Measurements from ENCODE around the gene PRPSAP2. TPM values are rescaled to one million over a fixed set of nuclear protein-coding genes. Genes with fewer than 3 reads are reported as not detected.

PRPSAP2 gene
- total RNA-seq, 1 donor from 2014 or later: 51.4 TPM

GRCh38 chr17:18957831-18958230 lies 99.9 kb downstream of the PRPSAP2 start:
- H3K4me1 Mint-ChIP-seq: peaks cover 21% of the 10 kb centered on the region
- H3K4me3 Mint-ChIP-seq: no peak overlapping the region
- TF ChIP-seq CTCF (IDR thresholded peaks at IDR 0.05; ENCODE audit: unreplicated experiment): no peak

GRCh38 chr17:18958611-18959010 lies 100.7 kb downstream of the PRPSAP2 start:
- Mint-ChIP-seq H3K27ac (no peak overlapping the region), H3K4me1 (peaks cover 24% of the 10 kb centered on the region), H3K9me3 (no peaks in the 10 kb centered on the region), H3K36me3 (no peaks in the 10 kb centered on the region), H3K4me3 (no peak overlapping the region), H3K27me3 (ENCODE audit: low read depth) (no peaks in the 10 kb centered on the region)
- no peak for DNase-seq (ENCODE audit: low spot score in 2 of 2, unreplicated experiment in 2 of 2)
- no peak for TF ChIP-seq CTCF (IDR thresholded peaks at IDR 0.05; ENCODE audit: unreplicated experiment)

More at GRCh38 chr17:18957831-18958230, 99.9 kb downstream of the PRPSAP2 start:
- no peaks in the 10 kb centered on the region for H3K36me3 Mint-ChIP-seq
- H3K27me3 Mint-ChIP-seq (ENCODE audit: low read depth): no peaks in the 10 kb centered on the region
- DNase-seq (ENCODE audit: low spot score in 2 of 2, unreplicated experiment in 2 of 2): no peak
- no peak overlapping the region for H3K27ac Mint-ChIP-seq
- no peaks in the 10 kb centered on the region for H3K9me3 Mint-ChIP-seq

GRCh38 chr17:18959071-18959844 lies 101.3 kb downstream of the PRPSAP2 start:
- Mint-ChIP-seq H3K27me3 (ENCODE audit: low read depth) (no peaks in the 10 kb centered on the region), H3K9me3 (no peaks in the 10 kb centered on the region), H3K27ac (no peak overlapping the region), H3K36me3 (no peaks in the 10 kb centered on the region), H3K4me3 (no peak overlapping the region), H3K4me1 (peaks cover 24% of the 10 kb centered on the region)
- no peak for DNase-seq (ENCODE audit: low spot score in 2 of 2, unreplicated experiment in 2 of 2)
- TF ChIP-seq CTCF (IDR thresholded peaks at IDR 0.05; ENCODE audit: unreplicated experiment): no peak

GRCh38 chr17:18959845-18960240 lies 101.9 kb downstream of the PRPSAP2 start:
- Mint-ChIP-seq H3K36me3 (no peaks in the 10 kb centered on the region), H3K4me3 (no peak overlapping the region), H3K4me1 (peaks cover 24% of the 10 kb centered on the region), H3K27me3 (ENCODE audit: low read depth) (no peaks in the 10 kb centered on the region), H3K27ac (no peak overlapping the region), H3K9me3 (no peaks in the 10 kb centered on the region)
- no peak for TF ChIP-seq CTCF (IDR thresholded peaks at IDR 0.05; ENCODE audit: unreplicated experiment)
- no peak for DNase-seq (ENCODE audit: low spot score in 2 of 2, unreplicated experiment in 2 of 2)

- H3K4me3 Mint-ChIP-seq: no peak overlapping the region
- peaks cover 24% of the 10 kb centered on the region for H3K4me1 Mint-ChIP-seq
- no peaks in the 10 kb centered on the region for H3K27me3 Mint-ChIP-seq (ENCODE audit: low read depth)
- no peak for DNase-seq (ENCODE audit: low spot score in 2 of 2, unreplicated experiment in 2 of 2)
- H3K9me3 Mint-ChIP-seq: no peaks in the 10 kb centered on the region
- no peak for TF ChIP-seq CTCF (IDR thresholded peaks at IDR 0.05; ENCODE audit: unreplicated experiment)
- no peaks in the 10 kb centered on the region for H3K36me3 Mint-ChIP-seq
- no peak overlapping the region for H3K27ac Mint-ChIP-seq
Observed at GRCh38 chr17:18960241-18960665, 102.3 kb downstream of the PRPSAP2 start.
